ENCODE measurements around the gene FIBCD1. TPM values are rescaled to one million over a fixed set of nuclear protein-coding genes. Genes with fewer than 3 reads are reported as not detected.

The FIBCD1 gene
- total RNA-seq, 1 donor from 2014 or later, result not detected

GRCh38 chr9:130870491-130871381, 68.3 kb downstream of the FIBCD1 start:
- H3K27me3 Mint-ChIP-seq, result no peaks in the 10 kb centered on the region
- DNase-seq, result no peak
- H3K36me3 Mint-ChIP-seq (ENCODE audit: low read depth), result peaks cover 6% of the 10 kb centered on the region
- H3K9me3 Mint-ChIP-seq, result no peaks in the 10 kb centered on the region
- H3K4me3 Mint-ChIP-seq, result no peak overlapping the region
- H3K27ac Mint-ChIP-seq, result no peak overlapping the region
- no peaks in the 10 kb centered on the region for H3K4me1 Mint-ChIP-seq
- intact Hi-C loops (cut with micrococcal nuclease), result loop anchor here (2.0 kb wide), 1 partner anchor 62 kb away; no protein-coding TSS in a partner anchor

DNA sequence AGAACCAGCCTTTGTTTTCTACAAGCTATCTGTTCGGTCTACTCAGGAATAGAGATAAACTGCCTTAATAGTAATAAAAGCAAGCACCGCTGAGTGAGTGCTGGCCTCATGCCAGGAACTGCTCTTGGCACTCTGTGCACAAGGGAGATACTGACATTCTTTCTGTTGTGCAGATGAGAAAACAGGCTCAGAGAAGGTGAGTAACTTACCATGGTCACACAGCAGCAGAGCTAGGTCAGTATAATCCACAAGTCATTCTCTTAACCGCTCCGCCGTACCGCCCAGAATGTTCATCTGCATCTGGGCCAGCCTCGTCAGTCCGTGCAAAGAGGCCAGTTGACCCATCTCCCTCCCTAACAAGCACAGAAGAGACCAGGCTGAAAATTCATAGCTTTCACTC, 69.8 kb downstream of the FIBCD1 start:
- no peaks in the 10 kb centered on the region for H3K4me1 Mint-ChIP-seq

GRCh38 chr9:130868230-130868629, 70.8 kb downstream of the FIBCD1 start:
- Mint-ChIP-seq H3K4me1 (no peaks in the 10 kb centered on the region), H3K4me3 (no peak overlapping the region), H3K36me3 (ENCODE audit: low read depth) (peaks cover 4% of the 10 kb centered on the region), H3K9me3 (no peaks in the 10 kb centered on the region), H3K27me3 (no peaks in the 10 kb centered on the region), H3K27ac (no peak overlapping the region)
- intact Hi-C loops (cut with micrococcal nuclease), result no loop called here
- DNase-seq, result no peak

More for the DNA sequence above, 69.8 kb downstream of the FIBCD1 start:
- no peak overlapping the region for H3K4me3 Mint-ChIP-seq
- no peaks in the 10 kb centered on the region for H3K27me3 Mint-ChIP-seq
- H3K9me3 Mint-ChIP-seq, result no peaks in the 10 kb centered on the region
- H3K27ac Mint-ChIP-seq, result no peak overlapping the region
- intact Hi-C loops (cut with micrococcal nuclease), result no loop called here
- H3K36me3 Mint-ChIP-seq (ENCODE audit: low read depth), result peaks cover 6% of the 10 kb centered on the region
- no peak for DNase-seq

DNA sequence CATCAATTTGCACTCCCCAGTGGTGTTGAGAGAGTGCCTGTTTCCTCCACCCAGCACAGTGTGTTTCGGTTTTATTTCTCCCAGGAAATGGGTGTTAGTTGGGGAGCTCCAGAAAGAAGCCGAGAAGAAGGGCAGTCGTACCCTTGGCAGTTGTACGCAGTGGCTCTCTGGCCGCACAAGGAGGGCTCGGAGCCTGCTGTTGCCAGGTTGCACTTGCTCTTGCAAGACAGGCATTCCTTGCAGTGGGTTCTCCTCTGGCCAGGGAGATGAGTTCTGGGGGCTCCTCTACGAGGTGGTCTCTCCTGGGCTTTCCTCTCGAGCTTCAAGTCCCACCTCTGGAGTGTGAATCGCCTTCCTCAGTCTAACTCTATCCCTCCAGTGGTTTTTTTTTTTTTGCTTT, 71.5 kb downstream of the FIBCD1 start:
- no peaks in the 10 kb centered on the region for H3K27me3 Mint-ChIP-seq
- H3K4me3 Mint-ChIP-seq, result no peak overlapping the region
- H3K4me1 Mint-ChIP-seq, result no peaks in the 10 kb centered on the region
- no peak overlapping the region for H3K27ac Mint-ChIP-seq
- peaks cover 4% of the 10 kb centered on the region for H3K36me3 Mint-ChIP-seq (ENCODE audit: low read depth)
- intact Hi-C loops (cut with micrococcal nuclease), result no loop called here
- H3K9me3 Mint-ChIP-seq, result no peaks in the 10 kb centered on the region
- no peak for DNase-seq

DNA sequence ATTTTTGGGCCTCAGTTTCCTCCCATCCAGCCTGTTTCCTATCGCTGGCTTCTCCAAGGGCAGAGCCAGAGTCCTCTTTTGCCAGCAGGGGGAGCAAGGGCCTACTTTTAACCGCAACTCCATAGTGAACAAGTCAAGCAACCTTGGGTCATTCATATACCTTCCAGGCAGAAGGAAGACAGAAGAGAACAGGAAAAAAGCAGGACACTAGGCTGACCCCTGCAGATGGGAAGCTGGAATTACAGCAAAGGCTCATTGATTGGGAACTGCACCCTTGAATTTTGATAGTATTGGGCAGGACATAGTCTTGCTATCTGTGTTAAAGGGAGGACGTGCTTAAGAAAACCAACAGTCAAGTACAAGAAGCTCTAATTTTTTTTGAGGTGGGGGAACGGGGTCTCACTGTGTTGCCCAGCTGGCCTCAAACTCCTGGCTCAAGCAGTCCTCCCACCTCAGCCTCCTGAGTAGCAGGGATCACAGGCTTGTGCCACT, 72.5 kb downstream of the FIBCD1 start:
- Mint-ChIP-seq H3K4me3 (no peak overlapping the region), H3K36me3 (ENCODE audit: low read depth) (no peaks in the 10 kb centered on the region), H3K27ac (no peak overlapping the region), H3K9me3 (no peaks in the 10 kb centered on the region), H3K27me3 (no peaks in the 10 kb centered on the region), H3K4me1 (no peaks in the 10 kb centered on the region)
- peak; percentile 86 for DNase-seq
- intact Hi-C loops (cut with micrococcal nuclease), result loop anchor here (1.0 kb wide), 2 partner anchors 75 to 180 kb away; no protein-coding TSS in a partner anchor

DNA sequence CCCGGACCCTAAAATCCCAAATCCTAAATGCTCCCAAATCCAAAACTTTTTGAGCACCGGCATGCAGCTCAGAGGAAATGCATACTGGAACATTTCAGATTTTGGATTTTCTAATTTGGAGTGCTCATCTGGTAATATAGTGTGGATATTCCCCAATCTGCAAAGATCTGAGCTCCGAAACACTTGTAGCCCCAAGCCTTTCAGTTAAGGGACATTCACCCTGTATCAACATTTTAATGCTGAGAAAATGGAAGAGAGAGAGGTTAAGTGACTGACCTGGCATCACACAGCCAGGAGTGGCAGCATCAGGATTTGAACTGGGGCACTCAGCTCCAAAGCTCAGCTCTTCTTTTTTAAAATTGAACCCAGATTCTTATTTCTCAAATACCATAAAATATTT, 73.1 kb downstream of the FIBCD1 start:
- no peaks in the 10 kb centered on the region for H3K27me3 Mint-ChIP-seq
- no peak for DNase-seq
- H3K4me3 Mint-ChIP-seq, result no peak overlapping the region
- no peaks in the 10 kb centered on the region for H3K9me3 Mint-ChIP-seq
- intact Hi-C loops (cut with micrococcal nuclease), result loop anchor here (1.0 kb wide), 2 partner anchors 75 to 180 kb away; no protein-coding TSS in a partner anchor
- no peaks in the 10 kb centered on the region for H3K36me3 Mint-ChIP-seq (ENCODE audit: low read depth)
- no peak overlapping the region for H3K27ac Mint-ChIP-seq
- H3K4me1 Mint-ChIP-seq, result no peaks in the 10 kb centered on the region

GRCh38 chr9:130864541-130864940, 74.5 kb downstream of the FIBCD1 start:
- H3K4me1 Mint-ChIP-seq, result no peaks in the 10 kb centered on the region
- no peaks in the 10 kb centered on the region for H3K27me3 Mint-ChIP-seq
- intact Hi-C loops (cut with micrococcal nuclease), result no loop called here
- no peaks in the 10 kb centered on the region for H3K36me3 Mint-ChIP-seq (ENCODE audit: low read depth)
- H3K27ac Mint-ChIP-seq, result no peak overlapping the region
- no peak overlapping the region for H3K4me3 Mint-ChIP-seq
- no peak for DNase-seq
- H3K9me3 Mint-ChIP-seq, result no peaks in the 10 kb centered on the region

- no peaks in the 10 kb centered on the region for H3K9me3 Mint-ChIP-seq
- H3K4me1 Mint-ChIP-seq, result no peaks in the 10 kb centered on the region
- no peak overlapping the region for H3K27ac Mint-ChIP-seq
- no peak overlapping the region for H3K4me3 Mint-ChIP-seq
- no peaks in the 10 kb centered on the region for H3K36me3 Mint-ChIP-seq (ENCODE audit: low read depth)
- intact Hi-C loops (cut with micrococcal nuclease), result loop anchor here (1.0 kb wide), 4 partner anchors 28 to 155 kb away; no protein-coding TSS in a partner anchor
- H3K27me3 Mint-ChIP-seq, result no peaks in the 10 kb centered on the region
- no peak for DNase-seq
These were observed 76.3 kb downstream of the FIBCD1 start for GRCh38 chr9:130862747-130863146.

DNA sequence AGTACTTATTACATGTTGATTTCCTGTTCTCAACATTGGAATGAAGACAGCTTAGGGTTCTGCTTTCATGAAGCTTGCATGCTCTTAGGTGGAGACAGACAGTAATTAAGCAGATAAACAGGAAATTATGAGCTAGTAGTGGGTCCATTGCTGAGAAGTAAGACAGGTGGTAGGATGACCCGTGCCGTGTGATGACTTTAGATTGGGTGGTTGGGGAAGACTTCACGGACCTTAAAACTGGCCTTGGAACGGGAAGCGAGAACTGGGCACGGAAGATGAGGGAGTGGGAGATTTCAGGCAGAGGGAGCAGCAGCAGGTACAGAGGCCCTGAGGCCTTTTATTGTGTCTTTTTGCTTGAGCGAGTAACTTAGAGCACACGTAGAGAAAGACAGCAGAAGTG, 76.8 kb downstream of the FIBCD1 start:
- no peak overlapping the region for H3K4me3 Mint-ChIP-seq
- DNase-seq, result no peak
- intact Hi-C loops (cut with micrococcal nuclease), result no loop called here
- no peaks in the 10 kb centered on the region for H3K9me3 Mint-ChIP-seq
- no peaks in the 10 kb centered on the region for H3K36me3 Mint-ChIP-seq (ENCODE audit: low read depth)
- H3K4me1 Mint-ChIP-seq, result no peaks in the 10 kb centered on the region
- no peak overlapping the region for H3K27ac Mint-ChIP-seq
- H3K27me3 Mint-ChIP-seq, result no peaks in the 10 kb centered on the region

- Mint-ChIP-seq H3K4me3 (no peak overlapping the region), H3K4me1 (no peaks in the 10 kb centered on the region), H3K36me3 (ENCODE audit: low read depth) (no peaks in the 10 kb centered on the region), H3K27me3 (no peaks in the 10 kb centered on the region), H3K27ac (no peak overlapping the region), H3K9me3 (no peaks in the 10 kb centered on the region)
- intact Hi-C loops (cut with micrococcal nuclease), result no loop called here
- no peak for DNase-seq
These were observed 77.5 kb downstream of the FIBCD1 start for GRCh38 chr9:130861372-130862180.

GRCh38 chr9:130860458-130861316, 78.4 kb downstream of the FIBCD1 start:
- intact Hi-C loops (cut with micrococcal nuclease), result no loop called here
- Mint-ChIP-seq H3K27ac (no peak overlapping the region), H3K4me3 (no peak overlapping the region), H3K36me3 (ENCODE audit: low read depth) (no peaks in the 10 kb centered on the region), H3K4me1 (no peaks in the 10 kb centered on the region), H3K9me3 (no peaks in the 10 kb centered on the region), H3K27me3 (no peaks in the 10 kb centered on the region)
- no peak for DNase-seq

GRCh38 chr9:130858739-130859705, 80.0 kb downstream of the FIBCD1 start:
- no peak overlapping the region for H3K27ac Mint-ChIP-seq
- no peaks in the 10 kb centered on the region for H3K36me3 Mint-ChIP-seq (ENCODE audit: low read depth)
- intact Hi-C loops (cut with micrococcal nuclease), result no loop called here
- H3K4me3 Mint-ChIP-seq, result no peak overlapping the region
- H3K4me1 Mint-ChIP-seq, result no peaks in the 10 kb centered on the region
- DNase-seq, result no peak
- no peaks in the 10 kb centered on the region for H3K27me3 Mint-ChIP-seq
- no peaks in the 10 kb centered on the region for H3K9me3 Mint-ChIP-seq

Data from activated CD4-positive, alpha-beta T cell treated with anti-CD3 and anti-CD28 coated beads, Interleukin-2, amount 10 ng/mL, durations not matched to agents 24 days and 14 days (primary cell).